Aorta (tissue), 5 donors: ENCODE results near the gene PPFIA3. TPM values are rescaled to one million over a fixed set of nuclear protein-coding genes. Genes with fewer than 3 reads are reported as not detected.
"Not testable (repeated sequence)": the region's sequence is repeated elsewhere in the genome, so short reads cannot be mapped to it uniquely, and the experiment has no call there.

Experiments
- ATAC-seq: fragments of 200-7000 bp; cut with Tn5 transposase; one replicate; pipeline ENCODE4 v1.9.1; 2022; ENCODE audit warnings: moderate library complexity; ENCODE audit not compliant: low FRiP score
- DNase-seq, 2 donors: peaks; one replicate each; pipeline ENCODE4 v3.0.0-alpha.2; 2020
- H3K27ac ChIP-seq, 2 donors: one replicate each; pipeline ENCODE4 v1.5.1; 2013; ENCODE audit warnings: low read length in 2 of 2, mild to moderate bottlenecking in 2 of 2, moderate library complexity in 2 of 2, control low read depth in 1 of 2, inconsistent platforms in 1 of 2, low read depth in 1 of 2
- H3K27me3 ChIP-seq, 2 donors: one replicate each; pipeline ENCODE4 v1.6.1; 2013; ENCODE audit warnings: control low read depth in 1 of 2, low read length in 1 of 2, mild to moderate bottlenecking in 1 of 2, moderate library complexity in 1 of 2; ENCODE audit not compliant: insufficient read depth in 2 of 2, control insufficient read depth in 1 of 2
- H3K36me3 ChIP-seq, 2 donors: one replicate each; pipeline ENCODE4 v1.6.1; 2013; ENCODE audit warnings: control low read depth in 1 of 2, low read length in 1 of 2, mild to moderate bottlenecking in 1 of 2; ENCODE audit not compliant: insufficient read depth in 2 of 2, control insufficient read depth in 1 of 2
- H3K4me1 ChIP-seq, 2 donors: one replicate each; pipeline ENCODE4 v1.6.1; 2013; ENCODE audit warnings: low read length in 2 of 2, control low read depth in 1 of 2, mild to moderate bottlenecking in 1 of 2, moderate library complexity in 1 of 2; ENCODE audit not compliant: insufficient read depth in 2 of 2, control insufficient read depth in 1 of 2
- H3K4me3 ChIP-seq, 2 donors: one replicate each; pipeline ENCODE4 v1.5.1; 2013; ENCODE audit warnings: low read length in 2 of 2, control low read depth in 1 of 2, mild to moderate bottlenecking in 1 of 2
- H3K9me3 ChIP-seq: one replicate; pipeline ENCODE4 v1.6.1; 2013; ENCODE audit warnings: mild to moderate bottlenecking, low read length; ENCODE audit not compliant: control insufficient read depth
- WGBS, 2 donors: extraction: QIAGEN DNeasy Blood & Tissue Kit; methylation state at CpG; one replicate each; pipeline ENCODE4 v1.1.7; 2013; 5-methylcytosine and 5-hydroxymethylcytosine counted together
- intact Hi-C, 2 donors: fragments of 100-400 bp; cut with DNase I; formaldehyde crosslinking; loops; one replicate each; pipeline versions ENCODE4 v1.14.2 to v1.15.0; 2022
- polyA plus RNA-seq, 2 donors: library from polyadenylated mRNA; stranded (reverse); fragments of 200-250 nt; gene quantifications; one replicate each; pipeline ENCODE4 v1.2.3, GENCODE V29; 2013
- total RNA-seq, 2 donors: library from RNA; stranded (reverse); fragmentation: NEBNext Ultra II Directional; extraction: Animal tissue kit (Norgen Biotek cat#: 25700); gene quantifications; one replicate each; pipeline ENCODE4 v1.2.1, GENCODE V29; 2021
- donor health status: healthy with polysubstance abuse.
- donor health status: Bipolar disorder and iron deficiency.
- donor health status: DM: no; HTN: no; CAD: no.
- donor health status: DM: no; HTN: no; CAD: no.
- donor health status: DM: yes; HTN: yes; CAD: no.

PPFIA3 gene
- total and polyA plus RNA-seq, 4 donors, result 2.0 to 8.0 (median 4.2) TPM

- Histone ChIP-seq H3K4me1 (peaks cover 0 to 3% of the 10 kb centered on the region in 2 donors), H3K27ac (peak overlapping the region; percentile 30 to 81), H3K36me3 (no peaks in the 10 kb centered on the region), H3K9me3 (no peaks in the 10 kb centered on the region), H3K27me3 (no peaks in the 10 kb centered on the region), H3K4me3 (no peak overlapping the region)
- WGBS, 2 donors, result 16 to 35% methylated on average over 20 to 30 of the region's 30 CpGs
- ATAC-seq, result peak; percentile 49
- peak in 1 of 2 donors; percentile 43 for DNase-seq
- intact Hi-C loops, result no loop called here
Measured at GRCh38 chr19:49165865-49166301, 46.5 kb downstream of the PPFIA3 start.

GRCh38 chr19:49167857-49168409, 48.6 kb downstream of the PPFIA3 start:
- 83 to 85% methylated on average over 24 to 25 of the region's 25 CpGs for WGBS, 2 donors
- Histone ChIP-seq H3K27me3 (no peaks in the 10 kb centered on the region), H3K36me3 (peaks cover 0 to 4% of the 10 kb centered on the region in 2 donors), H3K4me3 (no peak overlapping the region), H3K9me3 (no peaks in the 10 kb centered on the region), H3K27ac (no peak overlapping the region), H3K4me1 (peaks cover 0 to 3% of the 10 kb centered on the region in 2 donors)
- intact Hi-C loops, result no loop called here
- DNase-seq (peak in 1 of 2 donors; percentile 30), ATAC-seq (no peak)

- H3K27me3 ChIP-seq, result no peaks in the 10 kb centered on the region
- H3K4me1 ChIP-seq, result peaks cover 0 to 3% of the 10 kb centered on the region in 2 donors
- no peaks in the 10 kb centered on the region for H3K9me3 ChIP-seq
- DNase-seq (no peak), ATAC-seq (no peak)
- intact Hi-C loops, result no loop called here
- H3K4me3 ChIP-seq, result no peak overlapping the region
- H3K36me3 ChIP-seq, result peaks cover 0 to 4% of the 10 kb centered on the region in 2 donors
- WGBS, 2 donors, result 93 to 95% methylated on average over 23 of the region's 23 CpGs
- H3K27ac ChIP-seq, result no peak overlapping the region
Measured at GRCh38 chr19:49168421-49168820, 49.1 kb downstream of the PPFIA3 start.

GRCh38 chr19:49173198-49173597, 53.9 kb downstream of the PPFIA3 start:
- DNase-seq (no peak), ATAC-seq (no peak)
- Histone ChIP-seq H3K27me3 (no peaks in the 10 kb centered on the region), H3K4me1 (no peaks in the 10 kb centered on the region), H3K27ac (no peak overlapping the region), H3K36me3 (peaks cover 0 to 4% of the 10 kb centered on the region in 2 donors), H3K4me3 (no peak overlapping the region), H3K9me3 (no peaks in the 10 kb centered on the region)
- intact Hi-C loops, result no loop called here
- 96 to 97% methylated on average over 2 of the region's 2 CpGs for WGBS, 2 donors

- Histone ChIP-seq H3K4me1 (no peaks in the 10 kb centered on the region), H3K27ac (no peak overlapping the region), H3K27me3 (no peaks in the 10 kb centered on the region), H3K36me3 (no peaks in the 10 kb centered on the region), H3K9me3 (no peaks in the 10 kb centered on the region), H3K4me3 (no peak overlapping the region)
- no peak for DNase-seq
- WGBS, 2 donors, result 90 to 94% methylated on average over 4 of the region's 4 CpGs
- intact Hi-C loops, result no loop called here
- no peak for ATAC-seq
Measured at GRCh38 chr19:49180659-49181058, 61.3 kb downstream of the PPFIA3 start.

GRCh38 chr19:49182010-49182847, 62.9 kb downstream of the PPFIA3 start:
- not testable (repeated sequence) for ATAC-seq, DNase-seq

GRCh38 chr19:49182848-49183375, 63.6 kb downstream of the PPFIA3 start:
- no peak for ATAC-seq
- no peaks in the 10 kb centered on the region for H3K36me3 ChIP-seq
- 65 to 68% methylated on average over 20 to 26 of the region's 26 CpGs for WGBS, 2 donors

More at GRCh38 chr19:49182010-49182847, 62.9 kb downstream of the PPFIA3 start:
- H3K27me3 ChIP-seq, H3K4me3 ChIP-seq, H3K27ac ChIP-seq, H3K36me3 ChIP-seq, intact Hi-C loops, H3K9me3 ChIP-seq, H3K4me1 ChIP-seq: not testable (repeated sequence)
- 77 to 78% methylated on average over 20 of the region's 20 CpGs for WGBS, 2 donors

GRCh38 chr19:49186108-49186507, 66.8 kb downstream of the PPFIA3 start:
- H3K27ac ChIP-seq, result no peak overlapping the region
- intact Hi-C loops, result no loop called here
- no peak overlapping the region for H3K4me3 ChIP-seq
- 87 to 88% methylated on average over 5 of the region's 5 CpGs for WGBS, 2 donors
- H3K27me3 ChIP-seq, result no peaks in the 10 kb centered on the region
- ATAC-seq (no peak), DNase-seq (no peak)
- H3K9me3 ChIP-seq, result no peaks in the 10 kb centered on the region
- H3K36me3 ChIP-seq, result peaks cover 0 to 6% of the 10 kb centered on the region in 2 donors
- no peaks in the 10 kb centered on the region for H3K4me1 ChIP-seq

More at GRCh38 chr19:49182848-49183375, 63.6 kb downstream of the PPFIA3 start:
- Histone ChIP-seq H3K4me3 (no peak overlapping the region), H3K27ac (no peak overlapping the region), H3K27me3 (no peaks in the 10 kb centered on the region), H3K4me1 (no peaks in the 10 kb centered on the region), H3K9me3 (no peaks in the 10 kb centered on the region)
- DNase-seq, result no peak
- intact Hi-C loops, result no loop called here
